DMS53 treated with DMSO at 0.1 percent for 48 hours (cell line): ENCODE measurements around the gene KIF13A.
"Not testable (repeated sequence)": the region's sequence is repeated elsewhere in the genome, so short reads cannot be mapped to it uniquely, and the experiment has no call there.

Experiments
- DNase-seq: peaks from one replicate; lab custom pipeline; 2025; ENCODE audit not compliant: unreplicated experiment; lab: John Stamatoyannopoulos, UW

The KIF13A gene

GRCh38 chr6:17812311-17812710, 175.1 kb downstream of the KIF13A start:
- DNase-seq = no peak

- no peak for DNase-seq
Observed at GRCh38 chr6:17808609-17809008, 178.8 kb downstream of the KIF13A start.

GRCh38 chr6:17807431-17807830, 180.0 kb downstream of the KIF13A start:
- DNase-seq = not testable (repeated sequence)

GRCh38 chr6:17803409-17803808, 184.0 kb downstream of the KIF13A start:
- no peak for DNase-seq

GRCh38 chr6:17798477-17799154, 188.8 kb downstream of the KIF13A start:
- DNase-seq = no peak

- DNase-seq = no peak
Observed at GRCh38 chr6:17790489-17790888, 196.9 kb downstream of the KIF13A start.

- DNase-seq = no peak
Observed at GRCh38 chr6:17785094-17785787, 202.2 kb downstream of the KIF13A start.

- DNase-seq = no peak
Observed at GRCh38 chr6:17780061-17780460, 207.4 kb downstream of the KIF13A start.

- DNase-seq = no peak
Observed at GRCh38 chr6:17771609-17772008, 215.8 kb downstream of the KIF13A start.

- no peak for DNase-seq
Observed at GRCh38 chr6:17768881-17769280, 218.6 kb downstream of the KIF13A start.

- DNase-seq = no peak
Observed at GRCh38 chr6:17768388-17768787, 219.0 kb downstream of the KIF13A start.

- DNase-seq = no peak
Observed at GRCh38 chr6:17762651-17763050, 224.8 kb downstream of the KIF13A start.

- DNase-seq = no peak
Observed at GRCh38 chr6:17758119-17758518, 229.3 kb downstream of the KIF13A start.

GRCh38 chr6:17754254-17754653, 233.2 kb downstream of the KIF13A start:
- no peak for DNase-seq

GRCh38 chr6:17745324-17745723, 242.1 kb downstream of the KIF13A start:
- not testable (repeated sequence) for DNase-seq

- DNase-seq = not testable (repeated sequence)
Observed at GRCh38 chr6:17744757-17745308, 242.6 kb downstream of the KIF13A start.

GRCh38 chr6:17744019-17744756, 243.2 kb downstream of the KIF13A start:
- DNase-seq = no peak

- DNase-seq = no peak
Observed at GRCh38 chr6:17741507-17741906, 245.9 kb downstream of the KIF13A start.

- DNase-seq = no peak
Observed at GRCh38 chr6:17740559-17741220, 246.7 kb downstream of the KIF13A start.

GRCh38 chr6:17737704-17738252, 249.7 kb downstream of the KIF13A start:
- no peak for DNase-seq

GRCh38 chr6:17735311-17735710, 252.1 kb downstream of the KIF13A start:
- DNase-seq = not testable (repeated sequence)
